GM12864 (cell line): Measurements from ENCODE around the gene NYAP1.
"Not testable (repeated sequence)": the region's sequence is repeated elsewhere in the genome, so short reads cannot be mapped to it uniquely, and the experiment has no call there.

Experiments
- DNase-seq: peaks from one replicate; pipeline ENCODE4 v3.0.0-alpha.2; 2011; ENCODE audit warnings: low read depth
- H3K4me3 ChIP-seq: 2 replicates; pipeline ENCODE4 v1.5.1; 2011; ENCODE audit warnings: mild to moderate bottlenecking, low read depth, low read length, control low read depth
- TF ChIP-seq, protein P1 (sequence below): IDR thresholded peaks from 2 replicates; pipeline ENCODE4 v1.5.1; 2011; ENCODE audit warnings: low read depth, mild to moderate bottlenecking, moderate library complexity, low read length, control low read depth, inconsistent platforms; ENCODE audit errors: missing control alignments

The NYAP1 gene

DNA sequence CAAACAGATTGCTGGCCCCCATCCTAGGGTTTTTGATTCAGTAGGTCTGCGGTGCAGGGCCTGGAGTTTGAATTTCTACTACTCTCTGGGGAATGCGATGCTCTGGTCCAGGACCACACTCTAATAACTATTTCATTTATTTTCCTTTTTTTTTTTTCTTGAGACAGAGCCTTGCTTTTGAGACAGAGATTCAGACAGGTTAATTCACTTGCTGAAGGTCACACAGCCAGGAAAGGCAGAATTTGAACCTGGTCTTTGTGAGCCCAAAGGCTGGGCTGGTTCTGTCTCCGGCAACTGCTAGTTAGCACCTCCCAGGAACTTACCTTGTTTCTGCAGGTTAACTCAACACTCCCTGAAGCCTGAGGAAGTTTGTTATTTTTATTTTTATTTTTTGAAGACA lies 31.2 kb upstream of the NYAP1 start:
- H3K4me3 ChIP-seq: no peak overlapping the region
- TF ChIP-seq, protein P1, sequence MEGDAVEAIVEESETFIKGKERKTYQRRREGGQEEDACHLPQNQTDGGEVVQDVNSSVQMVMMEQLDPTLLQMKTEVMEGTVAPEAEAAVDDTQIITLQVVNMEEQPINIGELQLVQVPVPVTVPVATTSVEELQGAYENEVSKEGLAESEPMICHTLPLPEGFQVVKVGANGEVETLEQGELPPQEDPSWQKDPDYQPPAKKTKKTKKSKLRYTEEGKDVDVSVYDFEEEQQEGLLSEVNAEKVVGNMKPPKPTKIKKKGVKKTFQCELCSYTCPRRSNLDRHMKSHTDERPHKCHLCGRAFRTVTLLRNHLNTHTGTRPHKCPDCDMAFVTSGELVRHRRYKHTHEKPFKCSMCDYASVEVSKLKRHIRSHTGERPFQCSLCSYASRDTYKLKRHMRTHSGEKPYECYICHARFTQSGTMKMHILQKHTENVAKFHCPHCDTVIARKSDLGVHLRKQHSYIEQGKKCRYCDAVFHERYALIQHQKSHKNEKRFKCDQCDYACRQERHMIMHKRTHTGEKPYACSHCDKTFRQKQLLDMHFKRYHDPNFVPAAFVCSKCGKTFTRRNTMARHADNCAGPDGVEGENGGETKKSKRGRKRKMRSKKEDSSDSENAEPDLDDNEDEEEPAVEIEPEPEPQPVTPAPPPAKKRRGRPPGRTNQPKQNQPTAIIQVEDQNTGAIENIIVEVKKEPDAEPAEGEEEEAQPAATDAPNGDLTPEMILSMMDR: no peak
- no peak for DNase-seq

DNA sequence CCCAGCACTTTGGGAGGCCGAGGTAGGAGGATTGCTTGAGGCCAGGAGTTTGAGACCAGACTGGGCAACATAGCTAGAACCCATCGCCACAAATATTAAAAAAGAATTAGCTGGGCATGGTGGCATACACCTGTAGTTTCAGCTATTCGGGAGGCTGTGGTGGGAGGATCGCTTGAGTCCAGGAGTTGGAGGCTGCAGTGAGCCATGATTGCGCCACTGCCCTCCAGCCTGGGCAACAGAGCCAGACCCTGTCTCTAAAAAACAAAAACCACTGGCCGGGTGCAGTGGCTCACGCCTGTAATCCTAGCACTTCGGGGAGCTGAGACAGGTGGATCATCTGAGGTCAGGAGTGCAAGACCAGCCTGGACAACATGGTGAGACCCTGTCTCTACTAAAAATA lies 29.9 kb upstream of the NYAP1 start:
- not testable (repeated sequence) for H3K4me3 ChIP-seq, DNase-seq

GRCh38 chr7:100455206-100455605 lies 28.5 kb upstream of the NYAP1 start:
- H3K4me3 ChIP-seq: no peak overlapping the region
- no peak for DNase-seq
- TF ChIP-seq, protein P1: no peak

- no peak for DNase-seq
- H3K4me3 ChIP-seq: no peak overlapping the region
- TF ChIP-seq, protein P1: no peak
These were observed 27.2 kb upstream of the NYAP1 start for GRCh38 chr7:100456562-100456961.

GRCh38 chr7:100457033-100457432 lies 26.7 kb upstream of the NYAP1 start:
- TF ChIP-seq, protein P1: no peak
- DNase-seq: no peak
- H3K4me3 ChIP-seq: no peak overlapping the region

- no peak within 1 kb of the TSS for H3K4me3 ChIP-seq
- no peak for DNase-seq
- TF ChIP-seq, protein P1: no peak
These were observed 19.5 kb upstream of the NYAP1 start, which contains the start of gene SPACDR for GRCh38 chr7:100464210-100464660. Gene SPACDR (minus strand): TSS chr7:100464260. CDS start chr7:100464025, 235 bp downstream.

DNA sequence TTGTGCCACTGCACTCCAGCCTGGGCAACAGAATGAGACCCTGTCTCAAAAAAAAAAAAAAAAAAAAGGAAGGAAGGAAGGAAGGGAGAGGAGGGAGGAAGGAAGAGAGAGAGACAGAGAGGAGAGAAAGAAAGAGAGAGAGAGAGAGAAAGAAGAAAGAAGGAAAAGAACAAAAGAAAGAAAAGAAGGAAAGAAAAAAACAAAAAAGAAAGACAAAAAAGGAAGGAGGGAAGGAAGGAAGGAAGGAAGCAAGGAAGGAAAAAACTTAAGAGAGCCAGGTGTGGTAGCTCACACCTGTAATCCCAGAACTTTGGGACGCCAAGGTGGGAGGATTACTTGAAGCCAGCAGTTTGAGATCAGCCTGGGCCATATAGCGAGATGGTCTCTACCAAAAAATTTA lies 18.9 kb upstream of the NYAP1 start:
- DNase-seq: no peak
- H3K4me3 ChIP-seq: no peak overlapping the region
- TF ChIP-seq, protein P1: no peak
